Neural cell (in vitro differentiated cells): ENCODE results near the gene CTH.

Experiments used
- CTCF ChIP-seq: fragments of 450-650 bp; IDR thresholded peaks from 2 replicates; pipeline ENCODE4 v1.5.1; 2014; ENCODE audit warnings: antibody characterized with exemption, mild to moderate bottlenecking, moderate library complexity; ENCODE audit not compliant: poor library complexity, severe bottlenecking
- EZH2 ChIP-seq: fragments of 200-600, 300-800 bp; shearing (Covaris generic), sonication (generic); IDR thresholded peaks from 2 replicates; pipeline ENCODE4 v1.6.1; 2014; ENCODE audit warnings: antibody characterized with exemption, low read length, borderline replicate concordance, mild to moderate bottlenecking; ENCODE audit not compliant: insufficient read depth, poor library complexity, severe bottlenecking
- MXI1 ChIP-seq: fragments of 450-650 bp; conservative IDR thresholded peaks from 2 replicates; pipeline ENCODE4 v1.6.1; 2014; ENCODE audit warnings: antibody characterized with exemption, mild to moderate bottlenecking; ENCODE audit not compliant: poor library complexity, severe bottlenecking
- POLR2AphosphoS5 ChIP-seq: IDR thresholded peaks from 2 replicates; pipeline ENCODE4 v1.6.1; 2012
- RAD21 ChIP-seq: fragments of 450-650 bp; conservative IDR thresholded peaks from 2 replicates; pipeline ENCODE4 v1.6.1; 2014; ENCODE audit warnings: antibody characterized with exemption, mild to moderate bottlenecking, moderate library complexity
- REST ChIP-seq: IDR thresholded peaks from 2 replicates; pipeline ENCODE4 v1.6.1; 2012; ENCODE audit warnings: borderline replicate concordance
- SMC3 ChIP-seq: fragments of 450-650 bp; conservative IDR thresholded peaks from 2 replicates; pipeline ENCODE4 v1.6.1; 2014; ENCODE audit warnings: antibody characterized with exemption, mild to moderate bottlenecking, moderate library complexity; ENCODE audit not compliant: poor library complexity
- TAF1 ChIP-seq: IDR thresholded peaks from 2 replicates; pipeline ENCODE4 v1.6.1; 2012; ENCODE audit warnings: low read depth

- TF ChIP-seq CTCF (no peak), REST (no peak), TAF1 (no peak), EZH2 (no peak), MXI1 (no peak), POLR2AphosphoS5 (no peak), RAD21 (no peak), SMC3 (no peak)
These were observed 9.1 kb upstream of the CTH start for GRCh38 chr1:70401974-70402373.
